ENCODE results near the gene MTHFD1.

The MTHFD1 gene

DNA sequence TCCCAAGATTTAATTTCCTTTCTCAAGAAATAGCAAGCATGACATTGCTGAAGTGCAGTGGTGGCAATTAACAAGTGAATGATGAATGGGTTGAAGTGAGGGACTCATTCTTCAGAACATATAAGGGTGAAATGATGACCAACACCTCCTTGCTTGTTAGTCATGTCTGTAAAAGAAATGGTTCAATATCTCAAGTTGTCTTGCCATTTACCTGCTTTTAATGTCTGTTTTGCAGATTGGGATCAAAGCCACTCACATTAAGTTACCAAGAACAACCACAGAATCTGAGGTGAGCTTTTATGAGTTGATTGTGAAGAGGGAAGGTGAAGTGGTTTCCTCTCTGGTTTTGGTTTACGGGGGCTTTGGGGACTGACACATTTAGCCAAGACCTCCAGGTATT lies 24.1 kb downstream of the MTHFD1 start:
- no peak for DNase-seq (ENCODE audit: low read depth in 1 of 2, low spot score in 1 of 2)
- in situ Hi-C loops (cut with HindIII; ENCODE audit: low pct_unique_long_range_greater_than_20kb, low sequenced_read_pairs): no loop called here
- no peak for TF ChIP-seq JUND (IDR thresholded peaks at IDR 0.05; ENCODE audit: low read depth)

DNA sequence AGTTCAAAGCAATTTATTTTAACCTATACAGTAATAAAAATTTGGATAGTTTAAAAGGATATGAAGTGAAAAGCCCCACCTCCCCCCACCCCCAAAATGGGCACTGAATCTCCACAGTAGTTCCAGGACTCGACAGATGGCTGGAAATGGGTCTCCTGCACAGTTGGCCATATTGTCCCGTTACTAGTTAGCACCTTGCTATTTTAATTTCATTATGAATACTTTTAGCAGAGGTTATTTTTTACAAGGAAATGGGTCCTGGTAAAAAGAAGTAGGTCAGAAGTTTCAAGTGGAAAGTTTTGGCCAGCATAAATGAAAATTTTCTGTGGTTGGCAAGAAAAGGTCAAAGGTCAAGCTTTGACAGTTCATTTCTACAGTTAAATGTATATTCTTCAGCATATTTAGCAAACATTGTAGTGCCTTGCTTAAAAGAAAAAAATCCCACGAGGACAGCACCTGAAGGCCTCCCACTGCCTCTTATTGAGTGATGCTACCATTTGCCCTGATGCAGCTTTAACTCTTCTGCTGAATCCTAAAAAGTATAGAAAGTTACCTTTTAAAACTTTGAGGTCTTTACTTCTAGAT lies 28.3 kb downstream of the MTHFD1 start:
- no peak for TF ChIP-seq JUND (IDR thresholded peaks at IDR 0.05; ENCODE audit: low read depth)
- DNase-seq (ENCODE audit: low read depth in 1 of 2, low spot score in 1 of 2): no peak
- in situ Hi-C loops (cut with HindIII; ENCODE audit: low pct_unique_long_range_greater_than_20kb, low sequenced_read_pairs): no loop called here

DNA sequence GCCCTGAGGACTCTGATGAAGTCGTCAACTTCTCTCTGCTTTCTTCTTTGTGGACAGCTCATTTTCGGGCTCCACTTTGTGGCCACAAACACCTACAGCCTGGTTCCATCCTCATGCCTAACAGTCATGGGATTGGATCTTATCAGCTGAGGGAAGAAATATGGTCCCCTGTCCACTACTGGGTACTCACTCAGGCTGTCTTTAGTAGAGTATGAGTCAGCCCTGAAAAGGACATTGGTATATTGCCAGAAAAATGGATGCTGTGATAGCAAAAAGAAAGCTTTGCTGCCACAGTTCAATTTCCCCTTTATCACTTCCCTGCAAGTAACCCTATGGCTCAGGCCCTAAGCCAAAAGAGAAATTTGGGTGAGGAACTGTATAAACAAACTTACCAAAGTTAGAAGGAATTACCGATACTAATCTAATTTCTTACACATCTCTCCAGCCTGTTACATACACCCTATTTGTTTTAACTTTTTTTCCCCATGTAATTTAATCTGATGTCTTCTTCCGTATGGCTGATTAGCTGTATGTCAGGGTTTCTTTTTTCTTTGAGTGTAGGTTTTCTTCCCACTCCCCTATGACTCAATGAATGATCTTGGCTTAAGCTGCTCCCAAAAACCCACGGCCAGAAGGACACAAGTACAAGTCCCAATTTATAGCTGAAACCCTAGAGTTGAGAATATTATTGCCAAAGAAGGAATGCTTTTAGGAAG lies 29.1 kb downstream of the MTHFD1 start:
- TF ChIP-seq JUND (IDR thresholded peaks at IDR 0.05; ENCODE audit: low read depth): no peak
- no peak for DNase-seq (ENCODE audit: low read depth in 1 of 2, low spot score in 1 of 2)
- in situ Hi-C loops (cut with HindIII; ENCODE audit: low pct_unique_long_range_greater_than_20kb, low sequenced_read_pairs): no loop called here

DNA sequence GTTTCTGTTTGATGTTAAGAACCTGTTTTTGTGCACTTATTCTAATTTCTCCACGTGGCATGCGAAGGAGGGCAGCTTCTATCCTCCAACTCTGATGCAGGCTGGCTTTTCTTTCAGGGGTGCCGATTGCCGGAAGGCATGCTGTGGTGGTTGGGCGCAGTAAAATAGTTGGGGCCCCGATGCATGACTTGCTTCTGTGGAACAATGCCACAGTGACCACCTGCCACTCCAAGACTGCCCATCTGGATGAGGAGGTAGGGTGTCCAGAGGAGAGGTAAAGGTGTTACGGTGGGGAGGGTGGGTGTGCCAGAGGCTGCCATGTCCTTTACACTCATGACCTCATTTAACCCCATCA lies 29.6 kb downstream of the MTHFD1 start:
- DNase-seq (ENCODE audit: low read depth in 1 of 2, low spot score in 1 of 2): no peak
- in situ Hi-C loops (cut with HindIII; ENCODE audit: low pct_unique_long_range_greater_than_20kb, low sequenced_read_pairs): no loop called here
- no peak for TF ChIP-seq JUND (IDR thresholded peaks at IDR 0.05; ENCODE audit: low read depth)

DNA sequence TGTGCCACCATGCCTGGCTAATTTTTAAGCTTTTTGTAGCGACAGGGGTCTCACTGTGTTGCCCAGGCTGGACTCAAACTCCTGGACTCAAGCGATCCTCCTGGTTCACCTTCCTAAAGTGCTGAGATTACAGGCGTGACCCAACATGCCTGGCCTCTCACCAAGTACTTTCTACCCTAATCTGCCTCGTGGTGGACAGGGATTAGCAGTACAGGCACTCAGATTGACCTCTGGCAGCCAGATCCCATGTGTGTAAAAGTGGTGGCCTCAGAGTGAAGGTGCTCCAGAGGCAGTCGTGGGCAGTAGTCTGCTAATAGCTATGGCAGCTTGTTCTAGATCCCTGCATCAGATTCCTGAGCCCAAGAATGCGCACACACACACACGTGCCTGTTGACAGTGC lies 30.9 kb downstream of the MTHFD1 start:
- no peak for TF ChIP-seq JUND (IDR thresholded peaks at IDR 0.05; ENCODE audit: low read depth)
- in situ Hi-C loops (cut with HindIII; ENCODE audit: low pct_unique_long_range_greater_than_20kb, low sequenced_read_pairs): no loop called here
- no peak for DNase-seq (ENCODE audit: low read depth in 1 of 2, low spot score in 1 of 2)

DNA sequence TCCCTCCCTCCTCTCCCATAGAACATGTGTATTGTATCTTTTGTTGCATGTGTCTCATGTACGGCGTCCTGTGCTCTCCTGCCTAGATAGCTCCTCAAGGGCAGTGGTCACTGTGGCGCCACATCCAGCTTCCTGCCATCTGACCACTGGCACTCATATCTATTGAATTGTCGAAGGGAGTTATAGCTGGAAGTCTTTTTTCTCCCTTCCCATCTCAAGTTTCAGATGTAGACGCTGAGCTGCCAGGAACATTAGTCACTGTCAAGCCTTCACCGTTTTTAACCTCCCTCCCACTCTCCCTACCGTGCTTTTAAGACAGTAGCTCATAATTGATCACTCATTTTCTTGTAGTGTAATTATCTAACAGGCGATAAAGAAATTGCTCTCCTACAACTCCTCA lies 33.0 kb downstream of the MTHFD1 start:
- no peak for DNase-seq (ENCODE audit: low read depth in 1 of 2, low spot score in 1 of 2)
- TF ChIP-seq JUND (IDR thresholded peaks at IDR 0.05; ENCODE audit: low read depth): no peak
- in situ Hi-C loops (cut with HindIII; ENCODE audit: low pct_unique_long_range_greater_than_20kb, low sequenced_read_pairs): no loop called here

DNA sequence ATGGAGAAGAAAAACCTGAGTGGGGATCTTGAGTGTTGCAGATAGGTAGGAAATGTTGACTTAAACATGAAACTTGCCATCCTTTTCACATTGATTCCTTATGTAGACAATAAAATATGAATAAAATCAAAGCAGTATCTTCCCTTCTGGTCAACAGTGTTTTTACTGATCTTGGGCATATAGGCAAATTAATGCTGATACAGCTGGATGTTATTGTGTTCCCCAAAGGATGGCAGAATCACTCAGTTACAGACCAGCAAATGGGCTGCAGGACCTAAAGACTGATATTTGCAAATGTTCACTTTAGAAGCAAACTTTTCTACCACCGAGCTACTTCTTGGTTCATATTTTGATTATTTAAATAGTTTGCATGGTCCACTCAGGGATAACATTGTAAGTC lies 33.9 kb downstream of the MTHFD1 start:
- in situ Hi-C loops (cut with HindIII; ENCODE audit: low pct_unique_long_range_greater_than_20kb, low sequenced_read_pairs): no loop called here
- TF ChIP-seq JUND (IDR thresholded peaks at IDR 0.05; ENCODE audit: low read depth): no peak
- DNase-seq (ENCODE audit: low read depth in 1 of 2, low spot score in 1 of 2): no peak

DNA sequence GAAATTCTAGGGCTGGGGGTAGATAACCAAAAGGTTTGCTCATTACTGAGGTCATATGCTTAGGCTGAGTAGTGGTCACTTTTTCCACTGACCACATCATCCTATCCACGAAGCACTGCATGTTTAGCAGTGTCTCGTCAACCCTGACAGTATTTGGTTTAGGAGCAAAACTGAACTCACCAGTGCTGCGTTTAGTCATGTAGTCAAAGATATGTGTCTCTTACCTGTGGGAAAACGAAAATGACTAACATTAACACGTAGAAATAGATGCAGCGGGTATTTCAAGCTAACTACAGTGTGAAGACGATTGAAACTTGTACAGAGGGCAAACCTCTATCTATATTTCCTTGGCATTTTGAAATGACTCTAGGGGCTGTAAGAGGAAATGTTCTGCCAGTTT lies 34.6 kb downstream of the MTHFD1 start:
- DNase-seq (ENCODE audit: low read depth in 1 of 2, low spot score in 1 of 2): no peak
- in situ Hi-C loops (cut with HindIII; ENCODE audit: low pct_unique_long_range_greater_than_20kb, low sequenced_read_pairs): no loop called here
- TF ChIP-seq JUND (IDR thresholded peaks at IDR 0.05; ENCODE audit: low read depth): no peak

DNA sequence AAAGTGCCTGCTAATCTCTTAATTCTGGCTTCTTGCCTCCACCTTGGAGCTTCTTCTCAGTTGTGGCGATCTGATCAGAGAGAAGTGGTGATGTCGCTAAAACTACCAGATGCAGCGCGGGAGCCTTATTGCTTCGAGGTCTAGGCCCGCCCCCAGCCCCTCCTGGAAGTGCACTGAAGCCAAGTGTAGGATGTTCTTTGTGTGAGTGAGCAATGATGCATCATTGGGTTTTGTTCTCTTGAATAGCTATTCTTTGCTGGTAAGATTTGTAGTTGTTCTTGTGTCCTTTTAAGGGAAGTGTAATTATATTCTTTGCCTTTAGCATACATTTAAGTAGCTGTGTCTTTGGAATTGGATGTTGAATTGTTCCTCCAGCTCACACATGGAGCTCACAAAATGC lies 35.8 kb downstream of the MTHFD1 start:
- in situ Hi-C loops (cut with HindIII; ENCODE audit: low pct_unique_long_range_greater_than_20kb, low sequenced_read_pairs): no loop called here
- no peak for TF ChIP-seq JUND (IDR thresholded peaks at IDR 0.05; ENCODE audit: low read depth)
- no peak for DNase-seq (ENCODE audit: low read depth in 1 of 2, low spot score in 1 of 2)

DNA sequence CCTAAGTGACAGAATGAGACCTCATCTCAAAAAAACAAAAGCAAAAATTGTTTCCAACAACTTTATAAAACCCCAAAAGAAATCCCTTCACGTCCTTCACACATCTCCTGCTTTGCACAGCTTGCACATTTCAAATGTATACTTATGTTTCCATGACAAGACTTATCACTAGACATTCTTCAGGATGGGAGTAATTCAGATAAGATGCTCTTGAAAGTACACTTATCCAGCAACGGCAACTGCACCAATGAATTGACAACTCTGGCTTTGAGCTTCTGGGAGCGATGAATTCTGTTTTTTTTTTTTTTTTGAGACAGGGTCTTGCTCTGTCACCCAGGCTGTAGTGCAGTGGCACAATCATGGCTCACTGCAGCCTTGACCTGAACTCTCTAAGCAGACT lies 46.4 kb downstream of the MTHFD1 start:
- in situ Hi-C loops (cut with HindIII; ENCODE audit: low pct_unique_long_range_greater_than_20kb, low sequenced_read_pairs): no loop called here
- TF ChIP-seq JUND (IDR thresholded peaks at IDR 0.05; ENCODE audit: low read depth): no peak
- DNase-seq (ENCODE audit: low read depth in 1 of 2, low spot score in 1 of 2): no peak

DNA sequence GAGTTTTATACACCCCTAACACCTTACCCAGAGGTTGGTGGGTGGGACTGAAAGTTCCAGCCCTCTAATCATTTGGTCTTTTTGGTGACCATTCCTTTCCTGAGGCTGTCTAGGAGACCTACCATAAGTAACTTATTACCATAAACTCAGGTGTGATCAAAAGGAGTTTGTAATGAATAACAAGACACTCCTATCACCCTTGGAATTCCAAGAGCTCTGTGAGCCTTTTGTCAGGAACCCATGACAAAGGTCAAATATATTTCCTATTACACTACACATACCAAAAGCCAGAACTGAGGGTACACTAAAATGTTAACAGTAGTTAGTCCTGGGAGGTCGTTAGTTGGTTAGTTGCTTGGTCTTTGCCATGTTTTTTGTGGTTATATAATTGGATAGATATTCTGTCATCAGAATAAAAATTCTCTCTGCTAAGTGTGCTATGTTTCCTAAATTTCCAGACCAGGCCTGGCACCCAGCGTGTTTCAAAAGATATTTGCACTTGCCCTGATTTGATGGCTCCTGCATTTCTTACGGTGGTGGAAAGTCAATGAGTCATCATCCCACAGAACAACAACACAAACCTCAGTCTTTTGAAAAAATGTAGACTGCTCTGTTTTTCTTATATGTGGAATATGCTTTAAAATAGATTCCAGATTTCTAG lies 50.2 kb downstream of the MTHFD1 start:
- TF ChIP-seq JUND (IDR thresholded peaks at IDR 0.05; ENCODE audit: low read depth): no peak

DNA sequence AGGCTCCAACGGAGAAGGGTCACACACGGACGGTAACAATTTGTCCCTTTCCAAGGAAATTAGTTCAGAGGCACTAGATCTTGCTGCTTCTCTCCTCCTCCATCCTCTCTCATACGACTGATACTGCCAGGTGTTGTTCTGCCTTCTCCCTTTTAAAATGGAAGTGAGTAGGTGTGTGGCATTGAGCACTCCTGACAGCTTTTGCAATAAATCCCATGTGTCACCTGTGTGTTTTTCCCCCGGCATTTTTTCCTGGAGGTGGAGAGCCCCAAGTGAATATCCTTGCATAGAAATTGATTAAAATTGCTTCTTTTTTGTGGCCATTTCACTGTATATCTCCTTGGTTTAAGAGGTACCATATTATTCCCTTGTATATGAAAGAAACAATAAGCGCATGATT lies 51.0 kb downstream of the MTHFD1 start:
- in situ Hi-C loops (cut with HindIII; ENCODE audit: low pct_unique_long_range_greater_than_20kb, low sequenced_read_pairs): no loop called here
- TF ChIP-seq JUND (IDR thresholded peaks at IDR 0.05; ENCODE audit: low read depth): no peak
- no peak for DNase-seq (ENCODE audit: low read depth in 1 of 2, low spot score in 1 of 2)

More for the DNA sequence above, 50.2 kb downstream of the MTHFD1 start:
- in situ Hi-C loops (cut with HindIII; ENCODE audit: low pct_unique_long_range_greater_than_20kb, low sequenced_read_pairs): no loop called here
- DNase-seq (ENCODE audit: low read depth in 1 of 2, low spot score in 1 of 2): no peak

DNA sequence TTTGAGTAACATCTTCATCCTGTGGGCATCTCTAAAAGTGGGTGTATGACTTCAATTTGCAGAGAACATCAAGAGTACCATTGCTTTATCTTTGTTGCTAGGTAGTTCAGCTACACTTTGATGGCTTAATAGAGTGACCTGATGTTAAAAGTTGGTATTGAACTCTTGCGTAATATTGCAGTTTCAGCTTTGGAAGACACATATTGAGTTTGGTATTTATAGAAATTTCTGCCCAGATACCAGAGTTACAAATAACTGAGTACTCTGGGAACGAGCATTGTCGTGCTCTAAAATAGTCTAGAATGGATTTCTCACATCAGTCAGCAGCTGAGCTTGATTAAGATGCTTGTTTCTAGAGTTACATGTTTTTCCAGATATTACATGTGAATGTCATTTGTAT lies 52.3 kb downstream of the MTHFD1 start:
- no peak for TF ChIP-seq JUND (IDR thresholded peaks at IDR 0.05; ENCODE audit: low read depth)
- DNase-seq (ENCODE audit: low read depth in 1 of 2, low spot score in 1 of 2): no peak
- in situ Hi-C loops (cut with HindIII; ENCODE audit: low pct_unique_long_range_greater_than_20kb, low sequenced_read_pairs): no loop called here
